Measurements from ENCODE around the gene TMC3. TPM values are rescaled to one million over a fixed set of nuclear protein-coding genes. Genes with fewer than 3 reads are reported as not detected.

TMC3 gene
- polyA plus RNA-seq, 1 donor = 0.08 TPM

Other genes with a start within 250 kb of the TMC3 start
- 0.37 TPM for gene CFAP161, start 239.9 kb downstream of the TMC3 start, polyA plus RNA-seq (ENCODE audit: insufficient read length)
- 6.6 TPM for gene IL16, start 177.3 kb downstream of the TMC3 start, polyA plus RNA-seq (ENCODE audit: insufficient read length)
- 3.8 TPM for gene STARD5, start 50.1 kb downstream of the TMC3 start, polyA plus RNA-seq (ENCODE audit: insufficient read length)

All from forelimb muscle (tissue), 1 donor.